ENCODE results near the gene LGALS7B.

LGALS7B gene

GRCh38 chr19:38740932-38741331, 48.1 kb upstream of the LGALS7B start:
- Histone ChIP-seq H3K9me2 (ENCODE audit: low read depth, low read length) (no peaks in the 10 kb centered on the region), H4K20me1 (ENCODE audit: insufficient read depth, low read length) (no peaks in the 10 kb centered on the region), H3K27me3 (ENCODE audit: insufficient read depth, low read length) (no peaks in the 10 kb centered on the region), H3K4me3 (ENCODE audit: low read depth, low read length, poor library complexity, severe bottlenecking) (no peak overlapping the region), H3K4me2 (ENCODE audit: low read length) (no peak overlapping the region), H3K9me3 (ENCODE audit: low read length) (no peaks in the 10 kb centered on the region), H3K27ac (ENCODE audit: low read depth, low read length, poor library complexity, severe bottlenecking) (no peak overlapping the region), H2AFZ (ENCODE audit: low read length) (no peak overlapping the region), H3K36me3 (ENCODE audit: insufficient read depth, low read length) (no peaks in the 10 kb centered on the region), H3F3A (ENCODE audit: insufficient read depth, low read length) (no peaks in the 10 kb centered on the region), H3K9ac (ENCODE audit: low read length) (no peak overlapping the region), H3K4me1 (ENCODE audit: insufficient read depth, low read length, severe bottlenecking) (peaks cover 8% of the 10 kb centered on the region), H3K79me2 (ENCODE audit: insufficient read depth, low read length) (no peaks in the 10 kb centered on the region)
- TF ChIP-seq CTCF (IDR thresholded peaks at IDR 0.05; ENCODE audit: low read length) (no peak), EZH2 (IDR thresholded peaks at IDR 0.05; ENCODE audit: borderline replicate concordance, low read length) (no peak)

GRCh38 chr19:38741670-38742069, 47.3 kb upstream of the LGALS7B start:
- no peak overlapping the region for H2AFZ ChIP-seq (ENCODE audit: low read length)

GRCh38 chr19:38742296-38742695, 46.7 kb upstream of the LGALS7B start:
- Histone ChIP-seq H3K27ac (ENCODE audit: low read depth, low read length, poor library complexity, severe bottlenecking) (no peak overlapping the region), H3K9me3 (ENCODE audit: low read length) (no peaks in the 10 kb centered on the region), H3K4me2 (ENCODE audit: low read length) (no peak overlapping the region), H3F3A (ENCODE audit: insufficient read depth, low read length) (no peaks in the 10 kb centered on the region), H3K27me3 (ENCODE audit: insufficient read depth, low read length) (no peaks in the 10 kb centered on the region), H3K9ac (ENCODE audit: low read length) (no peak overlapping the region), H3K4me3 (ENCODE audit: low read depth, low read length, poor library complexity, severe bottlenecking) (no peak overlapping the region), H3K79me2 (ENCODE audit: insufficient read depth, low read length) (no peaks in the 10 kb centered on the region), H3K36me3 (ENCODE audit: insufficient read depth, low read length) (no peaks in the 10 kb centered on the region), H2AFZ (ENCODE audit: low read length) (no peak overlapping the region), H3K9me2 (ENCODE audit: low read depth, low read length) (no peaks in the 10 kb centered on the region), H4K20me1 (ENCODE audit: insufficient read depth, low read length) (no peaks in the 10 kb centered on the region), H3K4me1 (ENCODE audit: insufficient read depth, low read length, severe bottlenecking) (no peaks in the 10 kb centered on the region)
- TF ChIP-seq CTCF (IDR thresholded peaks at IDR 0.05; ENCODE audit: low read length) (no peak), EZH2 (IDR thresholded peaks at IDR 0.05; ENCODE audit: borderline replicate concordance, low read length) (no peak)

More at GRCh38 chr19:38741670-38742069, 47.3 kb upstream of the LGALS7B start:
- TF ChIP-seq CTCF (IDR thresholded peaks at IDR 0.05; ENCODE audit: low read length) (no peak), EZH2 (IDR thresholded peaks at IDR 0.05; ENCODE audit: borderline replicate concordance, low read length) (no peak)
- no peaks in the 10 kb centered on the region for H3K36me3 ChIP-seq (ENCODE audit: insufficient read depth, low read length)
- no peaks in the 10 kb centered on the region for H4K20me1 ChIP-seq (ENCODE audit: insufficient read depth, low read length)
- H3K4me1 ChIP-seq (ENCODE audit: insufficient read depth, low read length, severe bottlenecking) = peaks cover under 1% of the 10 kb centered on the region
- no peaks in the 10 kb centered on the region for H3K9me3 ChIP-seq (ENCODE audit: low read length)
- no peaks in the 10 kb centered on the region for H3K27me3 ChIP-seq (ENCODE audit: insufficient read depth, low read length)
- no peak overlapping the region for H3K9ac ChIP-seq (ENCODE audit: low read length)
- H3K4me2 ChIP-seq (ENCODE audit: low read length) = no peak overlapping the region
- H3K79me2 ChIP-seq (ENCODE audit: insufficient read depth, low read length) = no peaks in the 10 kb centered on the region
- H3K27ac ChIP-seq (ENCODE audit: low read depth, low read length, poor library complexity, severe bottlenecking) = no peak overlapping the region
- H3F3A ChIP-seq (ENCODE audit: insufficient read depth, low read length) = no peaks in the 10 kb centered on the region
- no peak overlapping the region for H3K4me3 ChIP-seq (ENCODE audit: low read depth, low read length, poor library complexity, severe bottlenecking)
- no peaks in the 10 kb centered on the region for H3K9me2 ChIP-seq (ENCODE audit: low read depth, low read length)

Measured in OCI-LY1 (cell line).